Measurements from ENCODE around the gene AGBL5.

- TF ChIP-seq, protein P1, sequence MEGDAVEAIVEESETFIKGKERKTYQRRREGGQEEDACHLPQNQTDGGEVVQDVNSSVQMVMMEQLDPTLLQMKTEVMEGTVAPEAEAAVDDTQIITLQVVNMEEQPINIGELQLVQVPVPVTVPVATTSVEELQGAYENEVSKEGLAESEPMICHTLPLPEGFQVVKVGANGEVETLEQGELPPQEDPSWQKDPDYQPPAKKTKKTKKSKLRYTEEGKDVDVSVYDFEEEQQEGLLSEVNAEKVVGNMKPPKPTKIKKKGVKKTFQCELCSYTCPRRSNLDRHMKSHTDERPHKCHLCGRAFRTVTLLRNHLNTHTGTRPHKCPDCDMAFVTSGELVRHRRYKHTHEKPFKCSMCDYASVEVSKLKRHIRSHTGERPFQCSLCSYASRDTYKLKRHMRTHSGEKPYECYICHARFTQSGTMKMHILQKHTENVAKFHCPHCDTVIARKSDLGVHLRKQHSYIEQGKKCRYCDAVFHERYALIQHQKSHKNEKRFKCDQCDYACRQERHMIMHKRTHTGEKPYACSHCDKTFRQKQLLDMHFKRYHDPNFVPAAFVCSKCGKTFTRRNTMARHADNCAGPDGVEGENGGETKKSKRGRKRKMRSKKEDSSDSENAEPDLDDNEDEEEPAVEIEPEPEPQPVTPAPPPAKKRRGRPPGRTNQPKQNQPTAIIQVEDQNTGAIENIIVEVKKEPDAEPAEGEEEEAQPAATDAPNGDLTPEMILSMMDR (conservative IDR thresholded peaks at IDR 0.05): no peak
- no peak for TF ChIP-seq ZFX (IDR thresholded peaks at IDR 0.05)
Observed at GRCh38 chr2:27010139-27010538, 41.3 kb upstream of the AGBL5 start.

Data from C4-2B (cell line).